GM12801 (cell line): ENCODE measurements around the gene NCOA3.

Source experiments
- CTCF ChIP-seq: IDR thresholded peaks from one replicate; pipeline ENCODE4 v1.5.1; 2011; ENCODE audit warnings: control low read depth; ENCODE audit not compliant: insufficient read length; ENCODE audit errors: extremely low read depth

The NCOA3 gene

DNA sequence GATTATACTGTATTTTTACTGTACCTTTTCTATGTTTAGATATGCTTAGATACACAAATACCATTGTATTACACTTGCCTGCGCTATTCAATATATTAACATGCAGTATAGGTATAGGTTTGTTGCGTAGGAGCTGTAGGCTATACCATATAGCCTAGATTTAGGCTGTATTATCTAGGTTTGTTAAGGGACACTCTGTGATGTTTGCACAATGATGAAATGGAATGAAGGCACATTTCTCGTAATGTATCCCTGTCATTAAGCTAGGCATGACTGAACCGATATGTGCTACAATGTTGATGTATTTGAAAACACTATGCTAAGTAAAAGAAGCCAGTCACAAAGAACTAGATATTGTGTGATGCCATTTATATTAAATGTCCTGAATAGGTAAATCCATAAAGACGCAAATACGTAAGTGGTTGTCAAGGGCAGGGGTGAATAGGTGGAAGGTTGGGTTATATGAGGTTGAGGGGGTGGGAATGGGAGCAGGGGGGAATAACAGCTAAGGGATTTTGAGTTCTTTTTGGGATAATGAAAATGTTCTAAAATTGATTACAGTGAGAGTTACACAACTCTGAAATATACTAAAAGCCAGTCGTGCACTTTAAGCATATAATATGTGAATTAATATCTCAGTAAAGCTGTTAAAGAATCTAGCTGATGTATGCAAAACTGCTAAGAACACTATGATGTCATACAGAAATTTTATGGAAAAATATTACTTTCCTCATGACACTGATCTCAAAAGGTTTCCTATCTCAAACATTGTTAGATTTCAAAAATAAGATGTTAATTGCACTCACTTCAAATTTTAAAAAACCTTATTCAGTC lies 97.4 kb downstream of the NCOA3 start:
- no peak for TF ChIP-seq CTCF

GRCh38 chr20:47600967-47601547 lies 99.4 kb downstream of the NCOA3 start:
- no peak for TF ChIP-seq CTCF

DNA sequence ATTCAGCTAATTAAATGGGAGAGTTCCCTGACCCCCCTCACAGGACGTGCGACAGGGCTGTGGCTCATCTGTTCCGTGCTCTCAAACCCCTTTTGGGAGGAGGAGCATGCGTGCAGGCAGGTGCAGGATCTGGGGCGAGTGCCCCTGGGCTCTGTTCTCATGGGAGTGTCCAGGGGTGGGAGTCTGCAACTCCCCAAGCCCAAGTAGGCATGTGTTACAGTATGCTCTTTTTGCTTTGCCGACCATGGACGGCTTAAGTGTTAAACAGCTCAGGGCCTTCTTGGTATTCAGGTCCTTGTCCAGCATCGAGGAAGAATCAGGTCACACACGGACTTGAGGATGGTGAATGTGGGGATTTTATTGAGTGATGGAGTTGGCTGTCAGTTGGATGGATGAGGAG lies 101.6 kb downstream of the NCOA3 start:
- no peak for TF ChIP-seq CTCF

GRCh38 chr20:47605673-47606413 lies 104.2 kb downstream of the NCOA3 start:
- no peak for TF ChIP-seq CTCF

GRCh38 chr20:47606414-47606982 lies 104.8 kb downstream of the NCOA3 start:
- no peak for TF ChIP-seq CTCF

GRCh38 chr20:47606983-47607613 lies 105.4 kb downstream of the NCOA3 start:
- no peak for TF ChIP-seq CTCF

DNA sequence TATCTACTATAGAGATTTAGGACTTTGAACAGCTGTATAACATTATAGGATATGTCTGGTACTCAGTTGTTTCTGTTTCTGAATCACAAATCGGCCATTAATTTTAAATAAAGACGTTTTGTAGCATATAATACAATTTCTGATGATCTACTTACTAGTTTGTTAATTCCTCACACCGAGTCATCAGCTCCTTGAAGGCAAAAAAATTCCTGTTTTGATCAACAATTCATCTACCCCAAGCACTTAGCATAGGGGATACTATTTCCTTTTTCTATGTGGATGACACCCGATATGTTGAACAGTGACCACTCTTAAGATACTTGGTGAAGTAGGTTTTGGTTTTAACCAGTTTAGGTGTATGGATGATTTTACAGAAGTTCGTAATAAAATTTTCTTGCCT lies 107.3 kb downstream of the NCOA3 start:
- no peak for TF ChIP-seq CTCF
